Astrocyte (in vitro differentiated cells and primary cell): ENCODE data around the gene SMIM33. TPM values are rescaled to one million over a fixed set of nuclear protein-coding genes. Genes with fewer than 3 reads are reported as not detected.

Experiments
- DNase-seq: peaks from one replicate; pipeline ENCODE4 v3.0.0-alpha.2; 2010; ENCODE audit warnings: low read depth
- FAIRE-seq: peaks from 2 replicates; lab custom pipeline; 2011; peaks lifted over from hg19 to GRCh38; lab: Jason Lieb, UNC
- H2AFZ ChIP-seq: 2 replicates; pipeline ENCODE4 v1.6.0; 2012; ENCODE audit warnings: low read depth, low read length, inconsistent platforms
- H3K27ac ChIP-seq: 2 replicates; pipeline ENCODE4 v1.5.1; 2011; ENCODE audit warnings: low read depth, low read length, inconsistent platforms
- H3K27me3 ChIP-seq: 2 replicates; pipeline ENCODE4 v1.6.0; 2011; ENCODE audit warnings: low read length, inconsistent platforms; ENCODE audit not compliant: insufficient read depth
- H3K36me3 ChIP-seq: 2 replicates; pipeline ENCODE4 v1.5.1; 2011; ENCODE audit warnings: low read length, inconsistent platforms; ENCODE audit not compliant: insufficient read depth
- H3K4me1 ChIP-seq: 2 replicates; pipeline ENCODE4 v1.5.1; 2011; ENCODE audit warnings: low read length, inconsistent platforms; ENCODE audit not compliant: insufficient read depth
- H3K4me2 ChIP-seq: 2 replicates; pipeline ENCODE4 v1.6.0; 2012; ENCODE audit warnings: low read length, inconsistent platforms
- H3K4me3 ChIP-seq: 2 replicates; pipeline ENCODE4 v1.5.1; 2011; ENCODE audit warnings: low read depth, mild to moderate bottlenecking, low read length, inconsistent platforms; ENCODE audit not compliant: insufficient read depth
- H3K79me2 ChIP-seq: 2 replicates; pipeline ENCODE4 v1.6.0; 2012; ENCODE audit warnings: mild to moderate bottlenecking, low read length, inconsistent platforms; ENCODE audit not compliant: insufficient read depth
- H3K9ac ChIP-seq: 2 replicates; pipeline ENCODE4 v1.6.0; 2012; ENCODE audit warnings: mild to moderate bottlenecking, low read length, inconsistent platforms
- H3K9me3 ChIP-seq: 2 replicates; pipeline ENCODE4 v1.5.1; 2012; ENCODE audit warnings: low read depth, mild to moderate bottlenecking, low read length, inconsistent platforms; ENCODE audit not compliant: insufficient read depth
- H4K20me1 ChIP-seq: 2 replicates; pipeline ENCODE4 v1.6.0; 2012; ENCODE audit warnings: low read length, inconsistent platforms; ENCODE audit not compliant: insufficient read depth
- H3K27ac Mint-ChIP-seq: one replicate; pipeline ENCODE4 v1.8.0; 2021; ENCODE audit warnings: mild to moderate bottlenecking, mixed read lengths; ENCODE audit not compliant: unreplicated experiment
- H3K27me3 Mint-ChIP-seq: one replicate; pipeline ENCODE4 v1.8.0; 2021; ENCODE audit warnings: low read depth, mixed read lengths; ENCODE audit not compliant: unreplicated experiment
- H3K36me3 Mint-ChIP-seq: one replicate; pipeline ENCODE4 v1.8.0; 2021; ENCODE audit warnings: low read depth, mixed read lengths; ENCODE audit not compliant: unreplicated experiment
- H3K4me1 Mint-ChIP-seq: one replicate; pipeline ENCODE4 v1.8.0; 2021; ENCODE audit warnings: low read depth, mixed read lengths; ENCODE audit not compliant: unreplicated experiment
- H3K4me3 Mint-ChIP-seq: one replicate; pipeline ENCODE4 v1.8.0; 2021; ENCODE audit warnings: mild to moderate bottlenecking, moderate library complexity, mixed read lengths; ENCODE audit not compliant: unreplicated experiment
- H3K9me3 Mint-ChIP-seq: one replicate; pipeline ENCODE4 v1.8.0; 2021; ENCODE audit warnings: mild to moderate bottlenecking, mixed read lengths; ENCODE audit not compliant: unreplicated experiment
- CTCF ChIP-seq: IDR thresholded peaks from 2 replicates; pipeline ENCODE4 v1.5.1; 2011; ENCODE audit warnings: low read depth, mild to moderate bottlenecking, inconsistent platforms, low read length, moderate library complexity; ENCODE audit not compliant: insufficient read depth
- EZH2 ChIP-seq: IDR thresholded peaks from 2 replicates; pipeline ENCODE4 v1.6.1; 2012; ENCODE audit warnings: mild to moderate bottlenecking, low read length, inconsistent platforms; ENCODE audit not compliant: insufficient read depth
- total RNA-seq: library from RNA; stranded (reverse); gene quantifications from 2 replicates; pipeline ENCODE4 v1.2.1, GENCODE V29; 2021

The SMIM33 gene
- total RNA-seq, 1 donor from 2014 or later: not detected

- no peaks in the 10 kb centered on the region for H3K36me3 ChIP-seq
- Mint-ChIP-seq H3K4me3 (no peak overlapping the region), H3K4me1 (peaks cover 31% of the 10 kb centered on the region), H3K9me3 (no peaks in the 10 kb centered on the region), H3K27me3 (peaks cover 9% of the 10 kb centered on the region), H3K36me3 (no peaks in the 10 kb centered on the region), H3K27ac (no peak overlapping the region)
- peak overlapping the region; percentile 18 for H3K4me3 ChIP-seq
- H3K9me3 ChIP-seq: no peaks in the 10 kb centered on the region
- DNase-seq (no peak), FAIRE-seq (no peak)
- TF ChIP-seq CTCF (no peak), EZH2 (no peak)
- peak overlapping the region; percentile 77 for H3K9ac ChIP-seq
- H4K20me1 ChIP-seq: no peaks in the 10 kb centered on the region
- H3K4me2 ChIP-seq: peak overlapping the region; percentile 62
- peak overlapping the region; percentile 96 for H3K27ac ChIP-seq
- H3K27me3 ChIP-seq: no peaks in the 10 kb centered on the region
- peaks cover 51% of the 10 kb centered on the region for H3K4me1 ChIP-seq
- no peaks in the 10 kb centered on the region for H3K79me2 ChIP-seq
- peak overlapping the region; percentile 58 for H2AFZ ChIP-seq
Measured at GRCh38 chr5:139459451-139459934, 11.3 kb upstream of the SMIM33 start.

- H3K9me3 Mint-ChIP-seq: no peaks in the 10 kb centered on the region
- peaks cover 31% of the 10 kb centered on the region for H3K4me1 Mint-ChIP-seq
- no peaks in the 10 kb centered on the region for H3K36me3 ChIP-seq
- no peak overlapping the region for H3K4me3 ChIP-seq
- no peak overlapping the region for H3K4me3 Mint-ChIP-seq
- H3K27ac ChIP-seq: peak overlapping the region; percentile 96
- H3K27me3 Mint-ChIP-seq: peaks cover 6% of the 10 kb centered on the region
- H3K4me1 ChIP-seq: peaks cover 51% of the 10 kb centered on the region
- peak overlapping the region; percentile 77 for H3K4me2 ChIP-seq
- H3K27me3 ChIP-seq: no peaks in the 10 kb centered on the region
- H2AFZ ChIP-seq: no peak overlapping the region
- H3K9ac ChIP-seq: peak overlapping the region; percentile 77
- H3K9me3 ChIP-seq: no peaks in the 10 kb centered on the region
- H4K20me1 ChIP-seq: no peaks in the 10 kb centered on the region
- H3K36me3 Mint-ChIP-seq: no peaks in the 10 kb centered on the region
- TF ChIP-seq EZH2: no peak
- no peak for TF ChIP-seq CTCF
- peak overlapping the region; percentile 41 for H3K27ac Mint-ChIP-seq
- no peaks in the 10 kb centered on the region for H3K79me2 ChIP-seq
- DNase-seq: peak; percentile 29
- FAIRE-seq: no peak
Measured at GRCh38 chr5:139460455-139460854, 10.3 kb upstream of the SMIM33 start.

GRCh38 chr5:139461176-139461575 is 9.6 kb upstream of the SMIM33 start:
- no peak overlapping the region for H3K4me3 Mint-ChIP-seq
- Histone ChIP-seq H3K27me3 (no peaks in the 10 kb centered on the region), H2AFZ (peak overlapping the region; percentile 9), H3K4me2 (peak overlapping the region; percentile 77), H3K4me3 (peak overlapping the region; percentile 47), H3K9ac (peak overlapping the region; percentile 69), H3K9me3 (no peaks in the 10 kb centered on the region), H3K27ac (peak overlapping the region; percentile 96), H4K20me1 (no peaks in the 10 kb centered on the region), H3K79me2 (no peaks in the 10 kb centered on the region), H3K36me3 (no peaks in the 10 kb centered on the region), H3K4me1 (peaks cover 51% of the 10 kb centered on the region)
- TF ChIP-seq EZH2 (no peak), CTCF (no peak)
- H3K27ac Mint-ChIP-seq: no peak overlapping the region
- FAIRE-seq (no peak), DNase-seq (no peak)
- H3K27me3 Mint-ChIP-seq: peaks cover 6% of the 10 kb centered on the region
- no peaks in the 10 kb centered on the region for H3K9me3 Mint-ChIP-seq
- H3K4me1 Mint-ChIP-seq: peaks cover 31% of the 10 kb centered on the region
- no peaks in the 10 kb centered on the region for H3K36me3 Mint-ChIP-seq
